GM18505 (cell line): ENCODE results near the gene CRIP1.

Experiments used
- ATAC-seq: cut with Tn5 transposase; IDR thresholded peaks from one replicate; pipeline ENCODE4 v1.9.1; 2021; ENCODE audit not compliant: unreplicated experiment
- POLR2A ChIP-seq: IDR thresholded peaks from 4 replicates; pipeline ENCODE4 v1.6.1; 2011; ENCODE audit warnings: borderline replicate concordance; ENCODE audit not compliant: insufficient read depth, insufficient read length; ENCODE audit errors: extremely low read depth

Gene CRIP1

DNA sequence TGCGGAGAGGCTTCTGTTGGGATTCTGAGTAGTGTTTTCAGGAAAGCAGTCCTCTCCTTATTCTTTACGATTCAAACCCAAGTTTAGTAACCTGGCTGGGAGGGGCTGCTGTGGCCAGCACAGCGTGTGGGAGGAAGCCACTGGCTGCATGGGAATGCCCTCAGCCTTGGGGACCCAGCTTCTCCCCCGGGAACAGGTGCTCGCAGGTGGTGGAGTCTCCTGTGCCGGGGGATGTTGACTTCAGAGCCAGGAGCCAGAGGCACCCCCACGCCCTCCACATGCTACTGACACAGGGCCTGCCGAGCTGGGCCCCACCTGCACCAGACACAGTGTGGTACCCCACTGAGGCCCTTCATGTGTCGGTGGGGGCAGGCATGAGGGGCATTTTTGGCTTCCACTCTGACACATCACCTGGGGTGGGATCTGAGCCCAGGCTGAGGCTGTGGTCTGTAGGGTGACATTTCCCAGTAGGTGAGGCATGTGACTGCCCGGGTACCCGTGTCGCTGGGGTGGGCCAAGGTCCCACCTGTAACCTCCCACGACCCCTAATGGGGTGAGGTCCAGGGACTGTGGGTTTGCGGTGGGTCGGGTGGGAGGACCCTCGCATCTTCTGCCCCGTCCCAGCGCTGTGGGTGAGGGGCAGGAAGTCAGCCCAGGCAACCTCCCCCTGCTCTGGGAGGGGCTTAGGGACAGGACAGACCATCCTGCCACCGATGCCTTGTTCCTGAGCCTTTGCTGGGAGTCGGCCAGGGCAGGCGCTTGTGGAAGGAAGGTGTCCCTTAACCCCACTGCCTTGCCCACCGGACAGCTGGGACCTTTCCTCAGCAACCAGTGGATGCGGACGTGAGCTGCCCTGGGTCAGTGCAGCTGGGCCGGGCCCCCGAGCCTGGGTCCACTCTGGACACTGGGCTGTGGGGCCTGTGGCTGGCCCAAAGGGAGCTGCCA is 40.5 kb upstream of the CRIP1 start:
- TF ChIP-seq POLR2A = no peak
- no peak for ATAC-seq

DNA sequence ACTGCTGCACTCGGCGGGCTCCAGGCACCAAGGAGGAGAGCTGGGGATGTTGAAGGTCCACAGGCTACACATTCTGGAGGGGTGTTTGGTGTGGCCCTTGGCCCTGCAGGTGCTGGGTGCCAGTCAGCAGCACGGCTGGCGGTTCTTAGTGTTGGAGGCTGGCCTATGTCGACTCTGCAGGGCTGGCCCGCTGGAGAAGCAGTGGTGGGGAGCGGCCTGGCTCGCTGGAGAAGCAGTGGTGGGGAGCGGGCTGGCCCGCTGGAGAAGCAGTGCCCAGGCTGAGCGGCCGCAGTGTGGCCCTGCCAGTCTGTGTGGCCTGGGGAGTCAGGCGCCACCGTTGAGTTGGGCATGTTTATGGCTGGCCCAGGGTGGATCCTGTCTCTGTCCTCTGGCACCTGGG is 39.7 kb upstream of the CRIP1 start:
- no peak for ATAC-seq
- no peak for TF ChIP-seq POLR2A

DNA sequence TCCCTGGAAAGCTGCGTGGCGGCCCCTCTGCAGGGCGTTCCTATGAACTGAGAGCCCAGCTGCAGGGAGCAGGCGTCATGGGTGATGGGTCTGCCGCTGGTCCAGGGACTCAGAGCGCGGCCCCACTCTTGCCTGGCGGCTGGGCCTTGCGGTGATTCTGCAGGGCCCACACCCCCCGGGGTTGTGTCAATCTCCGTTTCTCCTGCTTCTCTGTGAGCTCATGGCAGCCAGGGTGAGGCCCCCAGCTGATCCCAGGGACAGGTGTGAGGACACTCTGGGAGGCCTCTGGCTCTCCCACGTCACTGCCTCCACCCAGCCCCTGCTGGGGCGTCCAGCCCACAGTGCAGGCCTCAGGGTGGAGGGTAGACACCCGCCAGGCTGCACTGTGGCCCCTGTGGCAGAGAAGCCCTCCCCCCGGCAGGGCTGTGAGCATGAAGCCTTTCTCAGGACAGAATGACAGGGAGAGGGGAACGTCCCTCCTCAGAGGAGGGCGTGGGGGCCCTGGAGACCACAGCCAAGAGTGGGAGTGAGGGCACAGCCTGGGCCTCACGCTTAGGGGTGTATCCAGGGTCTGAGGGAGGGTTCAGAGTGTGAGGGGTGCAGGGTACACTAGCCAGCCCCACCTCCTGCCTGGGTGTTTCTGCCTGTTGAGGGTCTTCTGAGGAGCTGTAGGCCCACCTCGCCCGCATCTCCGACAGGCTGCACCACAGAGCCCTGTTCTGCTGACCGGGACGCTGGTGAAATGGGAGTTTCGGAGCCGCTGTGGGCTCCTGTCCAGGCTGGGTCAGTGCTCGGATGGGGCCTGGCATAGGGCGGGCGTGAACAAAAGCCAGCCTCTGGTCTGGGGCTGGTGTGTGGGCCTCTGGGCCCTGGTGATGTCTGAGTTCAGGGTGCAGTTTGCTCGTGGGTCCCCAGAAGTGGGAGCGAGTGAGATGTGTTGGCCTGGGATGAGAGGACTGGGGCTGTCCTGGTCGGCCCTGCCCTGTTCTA is 38.7 kb upstream of the CRIP1 start:
- ATAC-seq = no peak
- no peak for TF ChIP-seq POLR2A

DNA sequence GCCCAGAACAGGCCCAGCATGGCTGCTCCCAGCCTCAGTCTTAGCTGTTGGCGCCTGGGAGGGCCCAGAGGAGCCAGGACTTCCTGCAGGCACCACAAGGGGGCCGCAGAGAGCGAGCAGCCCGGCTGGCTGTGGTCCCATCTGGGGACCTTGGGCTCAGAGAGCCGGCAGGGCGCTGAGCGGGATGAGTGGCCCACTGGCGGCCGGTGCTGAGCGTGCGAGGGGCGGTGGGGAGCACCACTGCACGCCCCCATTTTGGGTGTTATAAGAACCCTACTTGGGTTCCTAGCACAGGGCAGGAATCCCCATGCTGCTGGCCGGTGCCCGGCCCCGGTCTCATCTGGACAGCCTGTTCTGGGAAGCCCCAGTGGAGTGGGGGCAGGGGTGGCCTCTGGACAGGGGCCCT is 38.0 kb upstream of the CRIP1 start:
- no peak for ATAC-seq
- no peak for TF ChIP-seq POLR2A

DNA sequence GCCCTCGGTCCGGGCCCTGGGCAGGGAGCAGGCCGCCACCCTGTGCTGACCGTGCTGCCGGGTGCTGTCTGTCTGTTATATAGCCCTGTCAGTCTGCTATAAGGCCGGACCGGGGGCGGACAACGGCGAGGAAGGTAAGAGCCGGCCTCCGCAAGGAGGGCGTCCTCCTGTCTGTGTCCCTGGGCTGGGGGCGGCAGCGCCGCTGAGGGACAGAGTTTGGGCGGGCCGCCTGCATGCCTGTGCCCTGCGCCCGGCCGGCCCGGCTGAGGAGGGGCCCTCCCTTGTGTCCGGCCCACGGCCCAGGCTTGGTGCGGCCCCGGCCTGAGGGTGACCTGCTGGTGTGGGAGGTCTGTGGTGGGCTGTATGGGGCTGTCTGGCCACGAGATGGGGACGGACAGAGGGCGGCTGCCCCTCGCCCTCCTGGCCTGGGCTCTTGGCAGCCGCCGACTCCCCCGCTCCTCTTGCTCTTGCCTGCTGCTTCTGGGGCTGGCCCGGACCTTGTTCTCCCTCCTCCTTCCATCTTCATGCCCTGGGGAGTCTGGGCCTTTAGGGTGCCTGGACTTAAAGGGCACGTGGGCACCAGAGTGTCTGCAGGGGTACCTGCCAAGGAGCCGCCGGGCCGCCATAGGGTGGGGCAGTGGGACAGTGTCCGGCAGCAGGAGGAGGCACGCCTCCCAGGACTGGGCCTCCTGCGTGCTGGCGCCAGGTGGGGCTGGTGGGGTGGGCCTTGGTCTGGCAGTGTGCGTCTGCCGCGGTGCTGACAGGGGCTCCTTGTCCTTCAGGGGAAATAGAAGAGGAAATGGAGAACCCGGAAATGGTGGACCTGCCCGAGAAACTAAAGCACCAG is 37.2 kb upstream of the CRIP1 start:
- no peak for ATAC-seq
- TF ChIP-seq POLR2A = no peak

DNA sequence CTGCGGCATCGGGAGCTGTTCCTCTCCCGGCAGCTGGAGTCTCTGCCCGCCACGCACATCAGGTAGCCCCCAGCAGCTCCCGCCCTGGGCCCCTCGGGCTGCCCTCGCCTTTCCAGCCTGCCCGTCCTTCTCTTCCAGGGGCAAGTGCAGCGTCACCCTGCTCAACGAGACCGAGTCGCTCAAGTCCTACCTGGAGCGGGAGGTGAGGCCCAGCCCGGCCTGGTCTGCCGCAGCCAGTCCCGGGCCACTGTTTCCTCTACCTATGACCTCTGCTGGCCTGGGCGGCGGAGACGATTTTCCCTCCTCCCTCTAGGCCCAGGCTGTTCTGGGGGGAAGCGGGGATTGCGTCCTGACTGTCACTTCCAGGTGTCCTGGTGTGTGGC is 36.6 kb upstream of the CRIP1 start:
- ATAC-seq = no peak
- TF ChIP-seq POLR2A = no peak

DNA sequence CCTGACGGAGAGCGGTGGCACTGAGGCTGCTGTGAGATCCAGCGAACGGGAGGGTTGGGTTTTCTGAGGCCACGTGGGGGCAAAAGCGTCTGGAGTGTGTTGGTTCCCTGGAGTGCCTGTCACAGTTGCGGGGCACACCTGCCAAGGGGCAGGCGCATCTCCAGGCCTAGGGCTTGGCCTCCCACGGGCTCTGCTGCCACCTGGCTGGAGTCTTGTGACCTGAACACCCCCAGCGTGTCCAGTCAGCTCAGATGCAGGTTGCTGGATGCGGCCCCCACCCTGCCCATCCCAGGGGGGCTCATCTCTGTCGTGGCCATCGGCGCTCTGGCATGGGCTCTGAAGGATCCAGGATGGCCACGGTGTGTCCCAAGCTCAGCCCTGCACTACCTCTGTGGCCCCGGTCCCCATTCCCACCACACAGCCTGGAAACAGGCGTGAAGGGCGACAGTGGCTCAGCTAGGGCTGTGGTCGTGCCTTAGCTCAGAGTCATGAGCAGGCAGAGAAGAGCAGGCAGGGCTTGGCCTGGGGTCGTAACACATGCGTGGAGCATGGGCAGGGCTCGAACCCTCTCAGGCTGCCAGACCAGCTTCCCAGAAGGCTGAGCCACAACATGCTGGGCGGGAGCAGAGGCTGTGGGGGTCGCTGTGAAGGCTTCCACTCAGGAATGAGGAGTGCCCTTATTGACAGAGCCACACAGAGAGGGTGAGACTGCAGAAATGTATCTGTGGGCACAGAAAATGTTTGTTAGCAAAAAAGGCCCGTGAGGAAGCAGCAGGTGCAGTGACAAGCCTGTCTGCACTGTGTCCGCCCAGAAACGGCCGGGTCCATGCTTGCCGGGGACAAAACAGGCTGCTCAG is 35.6 kb upstream of the CRIP1 start:
- TF ChIP-seq POLR2A = no peak
- ATAC-seq = no peak

DNA sequence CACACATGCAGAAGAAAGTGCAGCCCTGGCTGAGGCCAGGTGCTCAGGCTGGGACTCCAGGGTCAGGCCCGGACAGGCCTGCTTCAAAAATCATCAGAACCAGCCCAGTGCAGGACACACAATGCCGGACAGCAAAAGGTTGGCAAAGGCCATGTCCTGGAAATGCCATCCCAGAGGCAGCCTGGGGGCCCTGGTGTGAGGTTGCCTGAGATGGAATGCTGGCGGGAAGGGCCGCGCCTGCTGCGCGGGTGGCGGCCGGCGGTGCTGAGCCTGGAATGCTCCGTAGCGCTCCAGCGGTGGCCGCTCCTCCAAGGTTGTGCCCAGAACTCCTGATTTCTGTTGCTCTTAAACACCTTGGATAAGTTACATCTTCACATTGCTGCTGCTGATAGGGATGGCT is 33.7 kb upstream of the CRIP1 start:
- TF ChIP-seq POLR2A = no peak

DNA sequence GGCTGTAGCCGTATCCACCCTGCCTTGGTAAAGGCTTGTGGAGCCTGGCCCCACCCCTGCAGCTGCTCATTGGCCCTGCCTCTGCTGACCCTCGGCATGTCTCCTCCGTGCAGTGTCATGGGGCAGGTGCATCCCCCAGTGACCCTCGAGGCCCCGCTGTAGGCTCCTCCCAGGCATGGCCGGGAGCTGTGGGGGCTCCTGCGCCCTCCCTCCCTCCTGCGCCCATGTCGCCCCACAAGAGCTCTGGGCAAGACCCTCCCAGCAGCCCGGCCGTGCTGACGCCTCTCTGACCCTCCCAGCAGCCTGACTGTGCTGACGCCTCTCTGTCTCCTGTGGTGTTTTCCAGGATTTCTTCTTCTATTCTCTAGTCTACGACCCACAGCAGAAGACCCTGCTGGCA is 32.8 kb upstream of the CRIP1 start:
- no peak for ATAC-seq
- no peak for TF ChIP-seq POLR2A

More for the DNA sequence above, 33.7 kb upstream of the CRIP1 start:
- ATAC-seq = no peak

DNA sequence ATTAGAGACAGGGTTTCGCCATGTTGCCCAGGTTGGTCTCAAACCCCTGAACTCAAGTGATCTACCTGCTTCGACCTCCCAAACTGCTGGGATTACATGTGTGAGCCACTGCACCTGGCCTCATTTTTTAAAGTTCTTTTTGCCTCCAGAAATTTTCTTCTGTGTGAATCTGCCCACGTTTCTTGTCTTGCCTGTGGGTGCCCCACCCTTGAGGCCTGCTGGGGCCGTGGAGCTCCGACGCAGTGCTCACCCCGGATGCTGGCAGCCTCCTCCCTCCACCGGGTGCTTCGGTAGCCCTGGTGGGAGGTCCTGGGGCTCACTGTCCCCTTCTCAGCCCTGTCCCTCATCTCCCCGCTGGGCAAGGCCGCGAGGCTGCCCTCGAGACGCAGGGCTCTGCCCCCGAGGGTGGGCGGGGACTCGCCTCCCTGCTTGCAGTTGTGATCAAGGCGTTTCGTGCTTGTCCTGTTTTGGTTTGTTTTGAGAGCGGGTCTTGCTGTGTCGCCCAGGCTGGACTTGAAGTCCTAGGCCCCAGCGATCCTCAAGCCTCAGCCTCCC is 31.5 kb upstream of the CRIP1 start:
- no peak for ATAC-seq
- no peak for TF ChIP-seq POLR2A

DNA sequence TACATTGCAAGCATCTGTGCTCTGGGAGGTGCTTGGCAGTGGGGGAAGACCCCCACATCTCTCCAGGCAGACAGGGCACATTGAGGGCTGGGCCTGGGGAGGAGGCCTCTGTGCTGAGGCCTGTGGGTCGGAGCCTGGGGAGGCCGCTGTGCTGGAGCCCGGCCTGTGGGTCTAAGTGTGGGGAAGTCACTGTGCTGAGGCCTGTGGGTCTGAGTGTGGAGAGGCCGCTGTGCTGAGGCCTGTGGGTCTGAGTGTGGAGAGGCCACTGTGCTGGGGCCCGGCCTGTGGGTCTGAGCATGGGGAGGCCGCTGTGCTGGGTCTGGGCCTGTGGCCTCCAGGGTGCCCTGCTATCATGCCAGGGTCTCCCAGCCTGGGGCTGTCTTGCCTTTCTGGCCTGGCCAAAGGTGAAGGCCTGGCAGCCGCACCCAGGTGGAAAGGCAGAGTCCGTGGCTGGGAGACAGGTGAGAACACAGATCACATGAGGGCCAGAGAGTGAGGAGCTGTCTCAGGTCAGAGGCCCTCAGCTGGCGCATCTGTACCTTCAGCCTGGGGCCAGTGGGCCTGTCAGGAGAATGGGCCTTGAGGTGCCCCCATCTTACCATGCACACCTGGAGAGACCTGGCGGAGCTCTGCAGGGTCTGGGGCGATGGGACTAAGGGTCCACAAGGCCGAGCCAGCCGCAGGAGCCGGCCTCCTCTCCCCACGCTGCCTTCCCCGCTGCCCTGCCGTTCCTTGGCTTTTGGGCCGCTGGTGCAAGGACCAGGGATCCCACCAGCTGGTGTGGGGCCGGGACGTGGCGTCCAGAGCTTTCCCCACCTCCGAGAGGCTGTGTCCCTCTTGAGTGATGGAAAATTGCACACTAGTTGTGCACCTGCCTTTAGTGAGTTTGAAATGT is 30.7 kb upstream of the CRIP1 start:
- no peak for TF ChIP-seq POLR2A
- no peak for ATAC-seq
